Coronary artery (tissue), 2 donors: ENCODE results near the gene PSD.
A peak's percentile ranks its signal among the peaks of the same experiment; 100 is the strongest.

Source experiments
- DNase-seq: peaks from one replicate; pipeline ENCODE4 v3.0.0-alpha.2; 2017; ENCODE audit warnings: low spot score
- H3K27ac ChIP-seq, 2 donors: fragments of 200-600 bp; sonication (generic); one replicate each; pipeline ENCODE4 v1.5.1; 2016 to 2019
- H3K4me3 ChIP-seq: fragments of 200-600 bp; sonication (generic); 2 replicates; pipeline ENCODE4 v1.5.1; 2016; ENCODE audit warnings: mild to moderate bottlenecking, moderate library complexity
- CTCF ChIP-seq: fragments of 200-600 bp; sonication (generic); IDR thresholded peaks from one replicate; pipeline ENCODE4 v1.5.1; 2019; ENCODE audit warnings: antibody characterized with exemption

PSD gene

GRCh38 chr10:102420181-102420713 is 1.7 kb upstream of the PSD start:
- H3K4me3 ChIP-seq: peak overlapping the region; percentile 90
- peak overlapping the region; percentile 83 to 94 for H3K27ac ChIP-seq
- no peak for TF ChIP-seq CTCF
- DNase-seq: no peak

GRCh38 chr10:102419269-102420180 is 940 bp upstream of the PSD start:
- Histone ChIP-seq H3K4me3 (peak overlapping the region; percentile 90), H3K27ac (peak overlapping the region in 1 of 2 donors; percentile 94)
- no peak for DNase-seq
- no peak for TF ChIP-seq CTCF

GRCh38 chr10:102416695-102417094 is 1.9 kb downstream of the PSD start:
- DNase-seq: no peak
- Histone ChIP-seq H3K4me3 (no peak overlapping the region), H3K27ac (no peak overlapping the region)
- TF ChIP-seq CTCF: no peak

- Histone ChIP-seq H3K4me3 (no peak overlapping the region), H3K27ac (no peak overlapping the region)
- no peak for TF ChIP-seq CTCF
- no peak for DNase-seq
These were observed 2.3 kb downstream of the PSD start for GRCh38 chr10:102416283-102416682.

- H3K4me3 ChIP-seq: no peak overlapping the region
- no peak for TF ChIP-seq CTCF
- no peak for DNase-seq
- no peak overlapping the region for H3K27ac ChIP-seq
These were observed 3.8 kb downstream of the PSD start for GRCh38 chr10:102414749-102415148.

GRCh38 chr10:102413806-102414561 is 4.6 kb downstream of the PSD start:
- H3K4me3 ChIP-seq: no peak overlapping the region
- H3K27ac ChIP-seq: no peak overlapping the region
- no peak for DNase-seq
- no peak for TF ChIP-seq CTCF
